PFSK-1 (cell line): Measurements from ENCODE around the gene PIK3AP1.

Source experiments
- FOXP2 ChIP-seq: optimal IDR thresholded peaks from 2 replicates; pipeline ENCODE3; 2011; ENCODE audit warnings: borderline replicate concordance, control low read depth, inconsistent platforms; ENCODE audit not compliant: insufficient read depth; ENCODE audit errors: extremely low read length, extremely low read depth
- POLR2AphosphoS5 ChIP-seq: IDR thresholded peaks from 2 replicates; pipeline ENCODE4 v1.6.1; 2012; ENCODE audit warnings: low read depth, mild to moderate bottlenecking, control low read depth, low read length, moderate library complexity
- SIN3A ChIP-seq: IDR thresholded peaks from 2 replicates; pipeline ENCODE4 v1.6.1; 2012; ENCODE audit warnings: mild to moderate bottlenecking, low read length, moderate library complexity, borderline replicate concordance; ENCODE audit not compliant: insufficient read depth
- TAF1 ChIP-seq: IDR thresholded peaks from 2 replicates; pipeline ENCODE4 v1.6.1; 2012; ENCODE audit warnings: low read length, control low read depth, borderline replicate concordance; ENCODE audit not compliant: insufficient read depth
- TF ChIP-seq, protein P1 (sequence below), 2 experiments: IDR thresholded peaks; 2 replicates each; pipeline versions ENCODE4 v1.6.1 to v1.8.0; 2011 to 2012; ENCODE audit warnings: low read depth in 2 of 2, low read length in 2 of 2, control low read depth in 1 of 2, inconsistent platforms in 1 of 2, mild to moderate bottlenecking in 1 of 2, moderate library complexity in 1 of 2; ENCODE audit not compliant: insufficient read depth in 1 of 2

Gene PIK3AP1

DNA sequence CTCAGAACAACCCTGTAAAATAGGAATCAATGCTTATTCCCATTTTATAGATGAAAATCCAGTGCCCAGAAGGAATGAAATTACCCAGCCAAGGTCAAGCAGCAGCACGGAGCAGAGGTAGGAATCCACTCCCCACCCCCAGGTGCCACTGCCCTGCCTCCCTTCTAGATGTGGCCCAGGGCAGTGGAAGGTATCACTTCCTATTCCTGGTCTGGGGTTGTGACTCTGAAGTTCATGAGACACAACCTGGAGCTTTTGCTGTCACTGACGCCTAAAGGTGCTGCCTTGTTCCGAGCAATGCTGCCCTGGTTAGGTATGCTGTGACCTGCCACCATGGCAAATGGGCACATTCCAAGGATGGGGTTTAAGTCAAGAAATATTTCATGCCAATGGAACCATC is 53.6 kb downstream of the PIK3AP1 start:
- TF ChIP-seq, protein P1, sequence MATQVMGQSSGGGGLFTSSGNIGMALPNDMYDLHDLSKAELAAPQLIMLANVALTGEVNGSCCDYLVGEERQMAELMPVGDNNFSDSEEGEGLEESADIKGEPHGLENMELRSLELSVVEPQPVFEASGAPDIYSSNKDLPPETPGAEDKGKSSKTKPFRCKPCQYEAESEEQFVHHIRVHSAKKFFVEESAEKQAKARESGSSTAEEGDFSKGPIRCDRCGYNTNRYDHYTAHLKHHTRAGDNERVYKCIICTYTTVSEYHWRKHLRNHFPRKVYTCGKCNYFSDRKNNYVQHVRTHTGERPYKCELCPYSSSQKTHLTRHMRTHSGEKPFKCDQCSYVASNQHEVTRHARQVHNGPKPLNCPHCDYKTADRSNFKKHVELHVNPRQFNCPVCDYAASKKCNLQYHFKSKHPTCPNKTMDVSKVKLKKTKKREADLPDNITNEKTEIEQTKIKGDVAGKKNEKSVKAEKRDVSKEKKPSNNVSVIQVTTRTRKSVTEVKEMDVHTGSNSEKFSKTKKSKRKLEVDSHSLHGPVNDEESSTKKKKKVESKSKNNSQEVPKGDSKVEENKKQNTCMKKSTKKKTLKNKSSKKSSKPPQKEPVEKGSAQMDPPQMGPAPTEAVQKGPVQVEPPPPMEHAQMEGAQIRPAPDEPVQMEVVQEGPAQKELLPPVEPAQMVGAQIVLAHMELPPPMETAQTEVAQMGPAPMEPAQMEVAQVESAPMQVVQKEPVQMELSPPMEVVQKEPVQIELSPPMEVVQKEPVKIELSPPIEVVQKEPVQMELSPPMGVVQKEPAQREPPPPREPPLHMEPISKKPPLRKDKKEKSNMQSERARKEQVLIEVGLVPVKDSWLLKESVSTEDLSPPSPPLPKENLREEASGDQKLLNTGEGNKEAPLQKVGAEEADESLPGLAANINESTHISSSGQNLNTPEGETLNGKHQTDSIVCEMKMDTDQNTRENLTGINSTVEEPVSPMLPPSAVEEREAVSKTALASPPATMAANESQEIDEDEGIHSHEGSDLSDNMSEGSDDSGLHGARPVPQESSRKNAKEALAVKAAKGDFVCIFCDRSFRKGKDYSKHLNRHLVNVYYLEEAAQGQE (IDR thresholded peaks at IDR 0.05; ENCODE audit: insufficient read depth in 1 of 2, low read depth in 2 of 2, low read length in 2 of 2): no peak
- TF ChIP-seq POLR2AphosphoS5 (no peak), FOXP2 (no peak), TAF1 (no peak), SIN3A (no peak)

GRCh38 chr10:96665306-96665705 is 55.0 kb downstream of the PIK3AP1 start:
- TF ChIP-seq FOXP2: no peak
- TF ChIP-seq, protein P1 (IDR thresholded peaks at IDR 0.05; ENCODE audit: insufficient read depth in 1 of 2, low read depth in 2 of 2, low read length in 2 of 2): no peak
- no peak for TF ChIP-seq POLR2AphosphoS5
- TF ChIP-seq SIN3A: no peak
- no peak for TF ChIP-seq TAF1

- no peak for TF ChIP-seq POLR2AphosphoS5
- TF ChIP-seq TAF1: no peak
- TF ChIP-seq SIN3A: no peak
- TF ChIP-seq FOXP2: no peak
- TF ChIP-seq, protein P1 (IDR thresholded peaks at IDR 0.05; ENCODE audit: insufficient read depth in 1 of 2, low read depth in 2 of 2, low read length in 2 of 2): no peak
These were observed 55.8 kb downstream of the PIK3AP1 start for GRCh38 chr10:96664563-96664962.

GRCh38 chr10:96663797-96664196 is 56.5 kb downstream of the PIK3AP1 start:
- TF ChIP-seq SIN3A (no peak), FOXP2 (no peak), TAF1 (no peak), POLR2AphosphoS5 (no peak)
- TF ChIP-seq, protein P1 (IDR thresholded peaks at IDR 0.05; ENCODE audit: insufficient read depth in 1 of 2, low read depth in 2 of 2, low read length in 2 of 2): no peak

DNA sequence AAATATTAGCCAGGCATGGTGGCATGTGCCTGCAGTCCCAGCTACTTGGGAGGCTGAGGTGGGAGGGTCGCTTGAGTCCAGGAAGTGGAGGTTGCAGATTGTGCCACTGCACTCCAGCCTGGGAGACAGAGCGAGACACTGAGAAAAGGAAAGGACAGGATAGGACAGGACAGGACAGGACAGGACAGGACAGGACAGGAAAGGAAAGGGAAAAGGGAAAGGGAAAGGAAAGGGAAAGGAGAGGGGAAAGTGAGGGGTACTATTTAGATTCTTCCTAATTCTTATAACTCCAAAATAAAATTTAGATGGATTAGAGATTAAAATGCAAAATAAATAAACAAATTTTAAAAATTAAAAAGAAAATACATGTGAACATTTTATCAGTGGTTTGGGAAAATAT is 58.7 kb downstream of the PIK3AP1 start:
- no peak for TF ChIP-seq FOXP2
- TF ChIP-seq TAF1: no peak
- no peak for TF ChIP-seq SIN3A
- TF ChIP-seq POLR2AphosphoS5: no peak
- TF ChIP-seq, protein P1 (IDR thresholded peaks at IDR 0.05; ENCODE audit: insufficient read depth in 1 of 2, low read depth in 2 of 2, low read length in 2 of 2): no peak
